WTC11 (cell line): Measurements from ENCODE around the gene KRT1. TPM values are rescaled to one million over a fixed set of nuclear protein-coding genes. Genes with fewer than 3 reads are reported as not detected.

ENCODE experiments used
- ATAC-seq: fragments of 200-7000 bp; cut with Tn5 transposase; 2 replicates; pipeline ENCODE4 v1.10.0; 2021; ENCODE audit warnings: mild to moderate bottlenecking, moderate library complexity
- CTCF ChIA-PET: fragments of 300-600 bp; sonication (Branson Sonifier 250); formaldehyde crosslinking; loops from one replicate; lab custom pipeline; 2021; ENCODE audit warnings: antibody characterized with exemption; lab: Charles Lee
- POLR2A ChIA-PET: fragments of 350-600 bp; sonication (Branson Sonifier 250); formaldehyde crosslinking; loops from one replicate; lab custom pipeline; 2021; ENCODE audit warnings: antibody characterized with exemption; lab: Charles Lee
- DNase-seq: peaks from one replicate; pipeline ENCODE4 v3.0.0; 2021; ENCODE audit warnings: low spot score
- H3K27ac Mint-ChIP-seq: 2 replicates; pipeline ENCODE4 v1.8.0; 2021; ENCODE audit warnings: mixed read lengths
- H3K27me3 Mint-ChIP-seq: 2 replicates; pipeline ENCODE4 v1.8.0; 2021; ENCODE audit warnings: low read depth, mild to moderate bottlenecking, moderate library complexity, mixed read lengths
- H3K36me3 Mint-ChIP-seq: 2 replicates; pipeline ENCODE4 v1.8.0; 2021; ENCODE audit warnings: mixed read lengths
- H3K4me1 Mint-ChIP-seq: 2 replicates; pipeline ENCODE4 v1.8.0; 2022; ENCODE audit warnings: mixed read lengths
- H3K4me3 Mint-ChIP-seq: 2 replicates; pipeline ENCODE4 v1.8.0; 2021; ENCODE audit warnings: mild to moderate bottlenecking, moderate library complexity, mixed read lengths
- H3K9me3 Mint-ChIP-seq: 2 replicates; pipeline ENCODE4 v1.8.0; 2021; ENCODE audit warnings: mixed read lengths
- EMX1 ChIP-seq: fragments of 250-450 bp; sonication (Bioruptor Pico); IDR thresholded peaks from 2 replicates; pipeline ENCODE4 v1.8.0; 2021; ENCODE audit warnings: mild to moderate bottlenecking
- ETV6 ChIP-seq: sonication (generic); formaldehyde crosslinking; IDR thresholded peaks from 2 replicates; pipeline ENCODE4 v1.8.1; 2022; ENCODE audit warnings: mild to moderate bottlenecking, missing genetic modification reagents
- FOXK1 ChIP-seq: sonication (generic); formaldehyde crosslinking; IDR thresholded peaks from 2 replicates; pipeline ENCODE4 v1.8.0; 2022; ENCODE audit warnings: mild to moderate bottlenecking, moderate library complexity, missing genetic modification reagents
- FOXP1 ChIP-seq: sonication (generic); formaldehyde crosslinking; IDR thresholded peaks from 2 replicates; pipeline ENCODE4 v1.8.0; 2022; ENCODE audit warnings: missing genetic modification reagents, mild to moderate bottlenecking, moderate library complexity, borderline replicate concordance
- GRHL2 ChIP-seq: fragments of 250-450 bp; sonication (Bioruptor Pico); IDR thresholded peaks from 2 replicates; pipeline ENCODE4 v1.8.0; 2022; ENCODE audit warnings: mild to moderate bottlenecking, moderate library complexity; ENCODE audit not compliant: insufficient replicate concordance, severe bottlenecking
- GTF2I ChIP-seq: fragments of 250-450 bp; sonication (Bioruptor Pico); conservative IDR thresholded peaks from 2 replicates; pipeline ENCODE4 v1.4.0; 2021; ENCODE audit warnings: mild to moderate bottlenecking
- IRF1 ChIP-seq: sonication (generic); formaldehyde crosslinking; IDR thresholded peaks from 2 replicates; pipeline ENCODE4 v1.8.0; 2023; ENCODE audit warnings: missing genetic modification reagents
- MLX ChIP-seq: sonication (generic); formaldehyde crosslinking; IDR thresholded peaks from 2 replicates; pipeline ENCODE4 v1.8.1; 2023; ENCODE audit warnings: mild to moderate bottlenecking, missing genetic modification reagents, moderate library complexity
- OVOL2 ChIP-seq: fragments of 250-450 bp; sonication (Bioruptor Pico); IDR thresholded peaks from 2 replicates; pipeline ENCODE4 v1.9.0; 2021; ENCODE audit warnings: mild to moderate bottlenecking, borderline replicate concordance
- SMAD3 ChIP-seq: sonication (generic); formaldehyde crosslinking; IDR thresholded peaks from 2 replicates; pipeline ENCODE4 v1.8.0; 2022; ENCODE audit warnings: missing genetic modification reagents, mild to moderate bottlenecking, borderline replicate concordance
- SOX15 ChIP-seq: fragments of 250-450 bp; sonication (Bioruptor Pico); IDR thresholded peaks from 2 replicates; pipeline ENCODE4 v1.9.0; 2021; ENCODE audit warnings: mild to moderate bottlenecking
- SP1 ChIP-seq: sonication (generic); formaldehyde crosslinking; conservative IDR thresholded peaks from 2 replicates; pipeline ENCODE4 v1.8.1; 2022; ENCODE audit warnings: missing genetic modification reagents
- TP53 ChIP-seq: sonication (generic); formaldehyde crosslinking; IDR thresholded peaks from 2 replicates; pipeline ENCODE4 v1.8.1; 2023; ENCODE audit warnings: mild to moderate bottlenecking, missing genetic modification reagents
- ZNF232 ChIP-seq: sonication (generic); formaldehyde crosslinking; IDR thresholded peaks from 2 replicates; pipeline ENCODE4 v1.8.0; 2022; ENCODE audit warnings: mild to moderate bottlenecking, missing genetic modification reagents
- ZNF671 ChIP-seq: fragments of 250-450 bp; sonication (Bioruptor Pico); IDR thresholded peaks from 2 replicates; pipeline ENCODE4 v1.8.0; 2021; ENCODE audit warnings: mild to moderate bottlenecking
- total RNA-seq: library from RNA; stranded (reverse); gene quantifications from 3 replicates; pipeline ENCODE4 v1.2.3, GENCODE V29; 2021
- TF ChIP-seq, protein P1 (sequence below): sonication (generic); formaldehyde crosslinking; IDR thresholded peaks from 2 replicates; pipeline ENCODE4 v1.8.0; 2022; ENCODE audit warnings: mild to moderate bottlenecking, missing genetic modification reagents
- TF ChIP-seq, protein P2 (sequence below): sonication (generic); formaldehyde crosslinking; IDR thresholded peaks from 2 replicates; pipeline ENCODE4 v1.8.0; 2022; ENCODE audit warnings: mild to moderate bottlenecking, missing genetic modification reagents
- TF ChIP-seq, protein P3 (sequence below): fragments of 200-600 bp; IDR thresholded peaks from 2 replicates; pipeline ENCODE4 v1.8.0; 2022; ENCODE audit warnings: antibody characterized with exemption
- TF ChIP-seq, protein P4 (sequence below): sonication (generic); formaldehyde crosslinking; IDR thresholded peaks from 2 replicates; pipeline ENCODE4 v1.8.1; 2023; ENCODE audit warnings: mild to moderate bottlenecking, missing genetic modification reagents, borderline replicate concordance

Gene KRT1
- total RNA-seq, 1 experiment from 2014 or later = not detected

DNA sequence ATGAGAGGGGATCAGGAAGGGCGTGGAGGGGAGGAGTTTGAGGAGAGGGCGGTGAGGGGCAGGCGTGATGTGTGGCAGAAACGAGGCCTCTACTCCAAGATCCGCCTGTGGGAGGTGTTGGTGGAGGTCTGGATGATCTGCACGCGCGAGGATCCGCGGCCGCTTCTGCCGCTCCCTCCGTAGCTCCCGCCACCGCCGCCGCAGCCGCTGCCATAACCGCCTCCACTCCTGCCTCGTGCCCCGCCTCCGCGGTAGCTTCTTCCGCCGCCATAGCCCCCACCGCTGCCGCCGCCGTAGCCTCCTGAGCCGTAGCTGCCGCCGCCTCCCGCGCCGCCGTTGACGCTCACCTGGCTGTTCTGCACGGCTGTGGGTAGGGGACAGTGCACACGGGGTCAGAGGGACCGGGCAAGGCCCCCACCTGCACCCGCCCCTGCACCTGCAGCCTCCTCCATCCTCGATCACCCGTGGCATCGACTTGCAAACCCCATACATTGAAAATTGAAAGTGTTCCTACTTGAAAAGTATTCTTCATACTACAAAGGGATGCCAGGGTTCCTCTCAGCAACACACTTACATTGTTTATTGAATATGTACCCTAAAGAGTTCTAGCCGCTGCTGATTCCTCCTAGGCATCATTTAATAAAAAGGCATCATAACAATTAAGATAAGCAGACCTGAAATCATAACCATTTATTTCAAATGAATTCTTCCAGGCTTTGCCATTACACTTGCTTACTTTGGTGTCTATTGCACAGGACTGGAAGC, 11.1 kb upstream of the KRT1 start (continued):
- TF ChIP-seq IRF1 (CRISPR knock-in tag) (peak; percentile 65; the same call in 1 of the 2 replicates), OVOL2 (CRISPR knock-in tag) (no peak), MLX (CRISPR knock-in tag) (no peak), FOXP1 (CRISPR knock-in tag) (peak; percentile 48), TP53 (peak; percentile 78; the same call in 1 of the 2 replicates), EMX1 (CRISPR knock-in tag) (no peak), SOX15 (CRISPR knock-in tag) (no peak), SMAD3 (no peak), ETV6 (CRISPR knock-in tag) (peak; percentile 72; the same call in 1 of the 2 replicates), ZNF232 (0 out of 2 replicates have a peak, but pooled peaks have one; percentile 45), SP1 (0 out of 2 replicates have a peak, but pooled peaks have one; percentile 34), FOXK1 (CRISPR knock-in tag) (peak; percentile 75)
- TF ChIP-seq, protein P1, sequence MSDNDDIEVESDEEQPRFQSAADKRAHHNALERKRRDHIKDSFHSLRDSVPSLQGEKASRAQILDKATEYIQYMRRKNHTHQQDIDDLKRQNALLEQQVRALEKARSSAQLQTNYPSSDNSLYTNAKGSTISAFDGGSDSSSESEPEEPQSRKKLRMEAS (CRISPR knock-in tag) = peak; percentile 87

DNA sequence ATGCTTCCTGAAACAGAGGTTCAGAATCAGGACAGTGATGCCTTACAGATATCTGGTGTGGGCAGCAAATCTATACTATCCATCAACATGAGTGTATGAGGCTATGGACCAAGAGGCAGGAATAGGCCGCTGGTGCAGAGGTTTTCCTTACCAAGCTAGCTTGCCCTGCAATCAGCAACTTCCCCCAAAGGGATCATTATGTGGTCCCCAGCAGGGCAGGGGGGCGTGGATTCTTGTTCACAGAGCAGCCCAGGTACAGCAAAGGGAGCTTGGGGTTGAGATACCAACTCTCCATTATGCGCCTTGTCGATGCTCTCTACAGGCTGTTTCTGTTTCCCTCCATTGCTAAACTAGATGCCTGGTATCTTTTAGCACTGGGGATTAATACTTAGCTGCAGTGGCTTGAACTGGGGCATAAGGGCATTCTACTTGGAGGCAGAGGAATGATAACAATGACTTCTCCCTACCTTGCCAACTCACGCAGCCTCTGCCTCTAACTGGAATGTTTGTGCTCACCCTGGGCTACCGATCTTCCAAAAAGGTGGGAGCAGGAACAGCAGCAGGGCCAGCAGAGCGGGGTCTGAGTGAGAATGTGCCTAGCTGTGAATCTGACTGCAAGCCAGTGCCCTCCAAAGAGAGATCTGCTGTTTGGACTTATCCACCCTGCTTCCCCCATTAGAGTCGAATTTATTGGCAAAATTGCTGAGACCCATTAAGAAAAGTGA, 10.3 kb upstream of the KRT1 start:
- peaks cover 47% of the 10 kb centered on the region for H3K27me3 Mint-ChIP-seq
- H3K36me3 Mint-ChIP-seq = no peaks in the 10 kb centered on the region
- ATAC-seq = peak; percentile 65
- peaks cover 14% of the 10 kb centered on the region for H3K4me1 Mint-ChIP-seq
- no peak overlapping the region for H3K27ac Mint-ChIP-seq
- CTCF ChIA-PET = interaction anchor here (0.7 to 7.1 kb wide), 15 partner anchors 15 to 318 kb away, joined by 3 to 64 read pairs (median 5); no protein-coding TSS in a partner anchor
- POLR2A ChIA-PET = no interaction called here
- TF ChIP-seq GRHL2 (CRISPR knock-in tag) (no peak), ETV6 (CRISPR knock-in tag) (no peak), SMAD3 (no peak), GTF2I (CRISPR knock-in tag) (no peak), ZNF671 (CRISPR knock-in tag) (no peak)
- TF ChIP-seq, protein P2, sequence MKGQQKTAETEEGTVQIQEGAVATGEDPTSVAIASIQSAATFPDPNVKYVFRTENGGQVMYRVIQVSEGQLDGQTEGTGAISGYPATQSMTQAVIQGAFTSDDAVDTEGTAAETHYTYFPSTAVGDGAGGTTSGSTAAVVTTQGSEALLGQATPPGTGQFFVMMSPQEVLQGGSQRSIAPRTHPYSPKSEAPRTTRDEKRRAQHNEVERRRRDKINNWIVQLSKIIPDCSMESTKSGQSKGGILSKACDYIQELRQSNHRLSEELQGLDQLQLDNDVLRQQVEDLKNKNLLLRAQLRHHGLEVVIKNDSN = no peak
- TF ChIP-seq, protein P3, sequence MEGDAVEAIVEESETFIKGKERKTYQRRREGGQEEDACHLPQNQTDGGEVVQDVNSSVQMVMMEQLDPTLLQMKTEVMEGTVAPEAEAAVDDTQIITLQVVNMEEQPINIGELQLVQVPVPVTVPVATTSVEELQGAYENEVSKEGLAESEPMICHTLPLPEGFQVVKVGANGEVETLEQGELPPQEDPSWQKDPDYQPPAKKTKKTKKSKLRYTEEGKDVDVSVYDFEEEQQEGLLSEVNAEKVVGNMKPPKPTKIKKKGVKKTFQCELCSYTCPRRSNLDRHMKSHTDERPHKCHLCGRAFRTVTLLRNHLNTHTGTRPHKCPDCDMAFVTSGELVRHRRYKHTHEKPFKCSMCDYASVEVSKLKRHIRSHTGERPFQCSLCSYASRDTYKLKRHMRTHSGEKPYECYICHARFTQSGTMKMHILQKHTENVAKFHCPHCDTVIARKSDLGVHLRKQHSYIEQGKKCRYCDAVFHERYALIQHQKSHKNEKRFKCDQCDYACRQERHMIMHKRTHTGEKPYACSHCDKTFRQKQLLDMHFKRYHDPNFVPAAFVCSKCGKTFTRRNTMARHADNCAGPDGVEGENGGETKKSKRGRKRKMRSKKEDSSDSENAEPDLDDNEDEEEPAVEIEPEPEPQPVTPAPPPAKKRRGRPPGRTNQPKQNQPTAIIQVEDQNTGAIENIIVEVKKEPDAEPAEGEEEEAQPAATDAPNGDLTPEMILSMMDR = no peak
- TF ChIP-seq, protein P4, sequence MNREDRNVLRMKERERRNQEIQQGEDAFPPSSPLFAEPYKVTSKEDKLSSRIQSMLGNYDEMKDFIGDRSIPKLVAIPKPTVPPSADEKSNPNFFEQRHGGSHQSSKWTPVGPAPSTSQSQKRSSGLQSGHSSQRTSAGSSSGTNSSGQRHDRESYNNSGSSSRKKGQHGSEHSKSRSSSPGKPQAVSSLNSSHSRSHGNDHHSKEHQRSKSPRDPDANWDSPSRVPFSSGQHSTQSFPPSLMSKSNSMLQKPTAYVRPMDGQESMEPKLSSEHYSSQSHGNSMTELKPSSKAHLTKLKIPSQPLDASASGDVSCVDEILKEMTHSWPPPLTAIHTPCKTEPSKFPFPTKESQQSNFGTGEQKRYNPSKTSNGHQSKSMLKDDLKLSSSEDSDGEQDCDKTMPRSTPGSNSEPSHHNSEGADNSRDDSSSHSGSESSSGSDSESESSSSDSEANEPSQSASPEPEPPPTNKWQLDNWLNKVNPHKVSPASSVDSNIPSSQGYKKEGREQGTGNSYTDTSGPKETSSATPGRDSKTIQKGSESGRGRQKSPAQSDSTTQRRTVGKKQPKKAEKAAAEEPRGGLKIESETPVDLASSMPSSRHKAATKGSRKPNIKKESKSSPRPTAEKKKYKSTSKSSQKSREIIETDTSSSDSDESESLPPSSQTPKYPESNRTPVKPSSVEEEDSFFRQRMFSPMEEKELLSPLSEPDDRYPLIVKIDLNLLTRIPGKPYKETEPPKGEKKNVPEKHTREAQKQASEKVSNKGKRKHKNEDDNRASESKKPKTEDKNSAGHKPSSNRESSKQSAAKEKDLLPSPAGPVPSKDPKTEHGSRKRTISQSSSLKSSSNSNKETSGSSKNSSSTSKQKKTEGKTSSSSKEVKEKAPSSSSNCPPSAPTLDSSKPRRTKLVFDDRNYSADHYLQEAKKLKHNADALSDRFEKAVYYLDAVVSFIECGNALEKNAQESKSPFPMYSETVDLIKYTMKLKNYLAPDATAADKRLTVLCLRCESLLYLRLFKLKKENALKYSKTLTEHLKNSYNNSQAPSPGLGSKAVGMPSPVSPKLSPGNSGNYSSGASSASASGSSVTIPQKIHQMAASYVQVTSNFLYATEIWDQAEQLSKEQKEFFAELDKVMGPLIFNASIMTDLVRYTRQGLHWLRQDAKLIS = no peak
- no peak for DNase-seq
- H3K4me3 Mint-ChIP-seq = peak overlapping the region; percentile 68
- no peaks in the 10 kb centered on the region for H3K9me3 Mint-ChIP-seq
